ENCODE data around the gene ADAMTSL1. TPM values are rescaled to one million over a fixed set of nuclear protein-coding genes. Genes with fewer than 3 reads are reported as not detected.

Gene ADAMTSL1
- total RNA-seq, 1 experiment from 2014 or later: 1.2 TPM

DNA sequence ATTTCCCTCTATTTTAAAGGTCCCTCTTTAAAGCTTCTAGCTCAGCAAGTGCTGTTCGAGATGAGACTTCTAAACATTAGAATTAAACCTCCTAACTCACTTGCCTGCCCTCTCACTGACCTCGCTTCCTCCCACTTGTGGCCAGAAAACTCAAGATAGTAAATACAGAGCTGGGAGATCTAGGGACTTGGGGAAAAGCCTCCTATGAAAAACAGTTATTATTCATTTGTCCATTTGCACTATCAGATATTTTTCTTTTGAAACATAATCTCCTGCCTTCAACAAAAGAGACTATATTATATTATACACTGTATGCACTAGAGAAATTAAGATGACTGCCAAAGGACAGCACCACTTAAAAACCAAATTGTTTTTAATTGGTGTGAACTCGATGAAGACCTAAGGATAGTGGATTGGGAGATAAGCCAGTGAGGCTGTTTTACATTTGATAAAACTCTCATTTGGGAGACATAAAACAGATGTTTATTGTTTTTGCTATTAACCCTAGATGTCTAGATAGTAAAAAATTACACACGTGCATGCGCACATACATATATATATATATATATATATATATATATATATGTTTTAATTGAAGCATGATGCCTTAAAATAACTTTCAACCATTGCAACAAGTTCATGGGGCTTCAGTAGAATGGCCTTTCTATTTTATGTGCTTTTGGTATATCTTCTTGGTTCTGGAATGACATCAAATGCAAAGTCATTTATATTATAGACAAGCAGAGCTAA, 229.4 kb downstream of the ADAMTSL1 start:
- Histone ChIP-seq H2BK120ac (ENCODE audit: low read depth, low read length, poor library complexity, severe bottlenecking) (no peak overlapping the region), H3K9ac (ENCODE audit: extremely low read depth, insufficient read length, low read length) (no peak overlapping the region), H4K8ac (replicated peaks; ENCODE audit: insufficient read length, low read depth, low read length) (no peak overlapping the region), H3K14ac (ENCODE audit: insufficient read depth, low read length) (no peak overlapping the region), H3K56ac (ENCODE audit: insufficient read length, low read depth, low read length) (no peak overlapping the region), H2BK15ac (ENCODE audit: low read depth, low read length) (no peak overlapping the region), H3K27me3 (ENCODE audit: insufficient read depth, low read length) (no peaks in the 10 kb centered on the region), H4K91ac (ENCODE audit: insufficient read length, low read depth, low read length) (no peak overlapping the region), H3K9me3 (ENCODE audit: control insufficient read depth, low read depth, low read length) (no peaks in the 10 kb centered on the region), H4K5ac (ENCODE audit: insufficient read length, low read depth, low read length) (no peak overlapping the region), H2AK5ac (ENCODE audit: insufficient read length, low read length) (no peak overlapping the region), H3T11ph (ENCODE audit: low read length) (no peak overlapping the region), H3K23ac (ENCODE audit: insufficient read length, low read depth, low read length) (no peak overlapping the region), H2BK20ac (ENCODE audit: low read depth, low read length, poor library complexity, severe bottlenecking) (no peak overlapping the region), H2AFZ (ENCODE audit: low read length) (no peak overlapping the region), H3K79me1 (ENCODE audit: insufficient read depth, low read depth, low read length, poor library complexity, severe bottlenecking) (no peaks in the 10 kb centered on the region), H2BK5ac (ENCODE audit: insufficient read length, low read length) (no peak overlapping the region), H3K27ac (ENCODE audit: insufficient read length, low read depth, low read length) (no peak overlapping the region), H3K23me2 (ENCODE audit: insufficient read length, low read depth, low read length, poor library complexity, severe bottlenecking) (no peaks in the 10 kb centered on the region), H3K4ac (ENCODE audit: low read depth, low read length) (no peak overlapping the region), H3K79me2 (ENCODE audit: insufficient read depth, low read length) (no peaks in the 10 kb centered on the region), H3K4me2 (ENCODE audit: insufficient read depth, insufficient read length, low read length) (no peak overlapping the region), H3K4me1 (ENCODE audit: insufficient read depth, low read length) (no peaks in the 10 kb centered on the region), H4K20me1 (ENCODE audit: control insufficient read depth, insufficient read depth, insufficient read length) (no peaks in the 10 kb centered on the region), H2BK12ac (ENCODE audit: insufficient read length, low read depth, low read length) (no peak overlapping the region), H3K18ac (ENCODE audit: insufficient read length, low read depth, low read length) (no peak overlapping the region)
- H3K27me3 Mint-ChIP-seq (ENCODE audit: low read depth): no peaks in the 10 kb centered on the region
- TF ChIP-seq, protein P1, sequence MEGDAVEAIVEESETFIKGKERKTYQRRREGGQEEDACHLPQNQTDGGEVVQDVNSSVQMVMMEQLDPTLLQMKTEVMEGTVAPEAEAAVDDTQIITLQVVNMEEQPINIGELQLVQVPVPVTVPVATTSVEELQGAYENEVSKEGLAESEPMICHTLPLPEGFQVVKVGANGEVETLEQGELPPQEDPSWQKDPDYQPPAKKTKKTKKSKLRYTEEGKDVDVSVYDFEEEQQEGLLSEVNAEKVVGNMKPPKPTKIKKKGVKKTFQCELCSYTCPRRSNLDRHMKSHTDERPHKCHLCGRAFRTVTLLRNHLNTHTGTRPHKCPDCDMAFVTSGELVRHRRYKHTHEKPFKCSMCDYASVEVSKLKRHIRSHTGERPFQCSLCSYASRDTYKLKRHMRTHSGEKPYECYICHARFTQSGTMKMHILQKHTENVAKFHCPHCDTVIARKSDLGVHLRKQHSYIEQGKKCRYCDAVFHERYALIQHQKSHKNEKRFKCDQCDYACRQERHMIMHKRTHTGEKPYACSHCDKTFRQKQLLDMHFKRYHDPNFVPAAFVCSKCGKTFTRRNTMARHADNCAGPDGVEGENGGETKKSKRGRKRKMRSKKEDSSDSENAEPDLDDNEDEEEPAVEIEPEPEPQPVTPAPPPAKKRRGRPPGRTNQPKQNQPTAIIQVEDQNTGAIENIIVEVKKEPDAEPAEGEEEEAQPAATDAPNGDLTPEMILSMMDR (conservative IDR thresholded peaks at IDR 0.05): no peak
- no peak overlapping the region for H3K27ac Mint-ChIP-seq
- H3K4me3 Mint-ChIP-seq: no peak overlapping the region
- WGBS (ENCODE audit: extremely low coverage, insufficient read length, low lambda C conversion rate): no CpG with 5 or more reads among the region's 5 CpGs
- H3K36me3 Mint-ChIP-seq (ENCODE audit: insufficient read depth in 1 of 3, low read depth in 3 of 3): peaks cover 7 to 9% (median 8%) of the 10 kb centered on the region in 3 experiments
- H3K4me1 Mint-ChIP-seq: peaks cover 4 to 5% of the 10 kb centered on the region in 2 experiments; a peak in 3 of 4 replicates
- DNase-seq: no peak
- H3K9me3 Mint-ChIP-seq: peaks cover 3 to 7% of the 10 kb centered on the region in 2 experiments; a peak in 4 of 5 replicates

Measured in H9 (cell line).